HepG2 (cell line): Measurements from ENCODE around the gene KDM3A. TPM values are rescaled to one million over a fixed set of nuclear protein-coding genes. Genes with fewer than 3 reads are reported as not detected.

Experiments used
- DNMT3B ChIP-seq: conservative IDR thresholded peaks from 2 replicates; pipeline ENCODE4 v1.6.1; 2016; ENCODE audit warnings: missing biosample characterization, control low read depth
- ESRRA ChIP-seq: sonication (generic); formaldehyde crosslinking; IDR thresholded peaks from 2 replicates; pipeline ENCODE4 v1.5.1; 2020; ENCODE audit warnings: mild to moderate bottlenecking, low read depth, missing genetic modification reagents
- ETV5 ChIP-seq: IDR thresholded peaks from 2 replicates; pipeline ENCODE4 v1.6.1; 2018; ENCODE audit warnings: missing biosample characterization, missing genetic modification reagents, inconsistent platforms, borderline replicate concordance
- ETV6 ChIP-seq: sonication (generic); formaldehyde crosslinking; conservative IDR thresholded peaks from 2 replicates; pipeline ENCODE4 v1.4.0; 2020; ENCODE audit warnings: missing genetic modification reagents
- HES4 ChIP-seq: sonication (generic); formaldehyde crosslinking; IDR thresholded peaks from 2 replicates; pipeline ENCODE4 v1.9.0; 2021; ENCODE audit warnings: mild to moderate bottlenecking, missing genetic modification reagents, borderline replicate concordance
- KLF6 ChIP-seq: IDR thresholded peaks from 2 replicates; pipeline ENCODE4 v1.8.0; 2016; ENCODE audit warnings: missing biosample characterization, missing genetic modification reagents
- MXD4 ChIP-seq: IDR thresholded peaks from 2 replicates; pipeline ENCODE4 v1.6.1; 2016; ENCODE audit warnings: mild to moderate bottlenecking, missing biosample characterization, missing genetic modification reagents
- PPARG ChIP-seq: conservative IDR thresholded peaks from 2 replicates; pipeline ENCODE4 v1.6.1; 2016; ENCODE audit warnings: missing biosample characterization, missing genetic modification reagents
- RFX1 ChIP-seq: fragments of 450-650 bp; IDR thresholded peaks from 2 replicates; pipeline ENCODE4 v1.6.1; 2017
- RFX3 ChIP-seq: IDR thresholded peaks from 2 replicates; pipeline ENCODE4 v1.6.1; 2016; ENCODE audit warnings: missing biosample characterization, missing genetic modification reagents
- SALL1 ChIP-seq: sonication (generic); formaldehyde crosslinking; IDR thresholded peaks from 2 replicates; pipeline ENCODE4 v1.8.0; 2022; ENCODE audit warnings: mild to moderate bottlenecking, missing genetic modification reagents
- TBL1XR1 ChIP-seq: fragments of 150-350 bp; IDR thresholded peaks from 2 replicates; pipeline ENCODE4 v1.6.1; 2014; ENCODE audit warnings: borderline replicate concordance, low read length; ENCODE audit not compliant: partially characterized antibody
- XRCC5 ChIP-seq: fragments of 200-400 bp; formaldehyde crosslinking; optimal IDR thresholded peaks from 2 replicates; pipeline ENCODE3; 2017; ENCODE audit warnings: mild to moderate bottlenecking, low read length
- ZMYM4 ChIP-seq: sonication (generic); formaldehyde crosslinking; IDR thresholded peaks from 2 replicates; pipeline ENCODE4 v1.8.1; 2023; ENCODE audit warnings: mild to moderate bottlenecking, missing genetic modification reagents
- ZNF225 ChIP-seq: sonication (generic); formaldehyde crosslinking; IDR thresholded peaks from 2 replicates; pipeline ENCODE4 v1.4.0; 2020; ENCODE audit warnings: mild to moderate bottlenecking, missing genetic modification reagents
- ZNF232 ChIP-seq: sonication (generic); formaldehyde crosslinking; IDR thresholded peaks from 2 replicates; pipeline ENCODE4 v1.4.0; 2020; ENCODE audit warnings: missing genetic modification reagents, borderline replicate concordance
- ZNF235 ChIP-seq: sonication (generic); formaldehyde crosslinking; IDR thresholded peaks from 2 replicates; pipeline ENCODE4 v1.8.1; 2023; ENCODE audit warnings: mild to moderate bottlenecking, missing genetic modification reagents, borderline replicate concordance
- ZNF260 ChIP-seq: sonication (generic); formaldehyde crosslinking; IDR thresholded peaks from 2 replicates; pipeline ENCODE4 v1.4.0; 2020; ENCODE audit warnings: missing genetic modification reagents, low read depth, mild to moderate bottlenecking, borderline replicate concordance
- ZNF44 ChIP-seq: sonication (generic); formaldehyde crosslinking; IDR thresholded peaks from 2 replicates; pipeline ENCODE4 v1.5.1; 2020; ENCODE audit warnings: mild to moderate bottlenecking, missing genetic modification reagents
- ZNF598 ChIP-seq: sonication (generic); formaldehyde crosslinking; IDR thresholded peaks from 2 replicates; pipeline ENCODE4 v1.5.1; 2020; ENCODE audit warnings: mild to moderate bottlenecking, missing genetic modification reagents, borderline replicate concordance
- ZNF678 ChIP-seq: sonication (generic); formaldehyde crosslinking; IDR thresholded peaks from 2 replicates; pipeline ENCODE4 v1.4.0; 2020; ENCODE audit warnings: mild to moderate bottlenecking, missing genetic modification reagents
- polyA plus RNA-seq, 8 experiments: library from polyadenylated mRNA; depleted of rRNA in 3 of 8; stranded (reverse) in 7 of 8; unstranded in 1 of 8; fragments of >200 nt; fragmentation: Illumina TruSeq in 4 of 8; extraction: Trizol in 4 of 8; gene quantifications; 2 replicates each; pipeline versions ENCODE4 v1.2.1 to v1.2.3, GENCODE V29; 2011 to 2016; ENCODE audit warnings: low read depth in 4 of 8, missing spikeins in 1 of 8, mixed read lengths in 1 of 8; ENCODE audit not compliant: insufficient read depth in 1 of 8
- total RNA-seq, 5 experiments: library from RNA; depleted of rRNA; stranded (reverse); fragments of >200 nt; fragmentation: Illumina TruSeq; extraction: Trizol; gene quantifications; 2 replicates each; pipeline ENCODE4 v1.2.3, GENCODE V29; 2016; ENCODE audit warnings: low read depth in 1 of 5
- TF ChIP-seq, protein P1 (sequence below): sonication (generic); formaldehyde crosslinking; IDR thresholded peaks from 2 replicates; pipeline ENCODE4 v1.5.0; 2020; ENCODE audit warnings: mild to moderate bottlenecking, missing genetic modification reagents, borderline replicate concordance

Gene KDM3A
- total and polyA plus RNA-seq, 2 of the 13 experiments (the other 11 are each of a cell fraction or from before 2014, with no cell fraction given) = 21.0 to 70.2 TPM

DNA sequence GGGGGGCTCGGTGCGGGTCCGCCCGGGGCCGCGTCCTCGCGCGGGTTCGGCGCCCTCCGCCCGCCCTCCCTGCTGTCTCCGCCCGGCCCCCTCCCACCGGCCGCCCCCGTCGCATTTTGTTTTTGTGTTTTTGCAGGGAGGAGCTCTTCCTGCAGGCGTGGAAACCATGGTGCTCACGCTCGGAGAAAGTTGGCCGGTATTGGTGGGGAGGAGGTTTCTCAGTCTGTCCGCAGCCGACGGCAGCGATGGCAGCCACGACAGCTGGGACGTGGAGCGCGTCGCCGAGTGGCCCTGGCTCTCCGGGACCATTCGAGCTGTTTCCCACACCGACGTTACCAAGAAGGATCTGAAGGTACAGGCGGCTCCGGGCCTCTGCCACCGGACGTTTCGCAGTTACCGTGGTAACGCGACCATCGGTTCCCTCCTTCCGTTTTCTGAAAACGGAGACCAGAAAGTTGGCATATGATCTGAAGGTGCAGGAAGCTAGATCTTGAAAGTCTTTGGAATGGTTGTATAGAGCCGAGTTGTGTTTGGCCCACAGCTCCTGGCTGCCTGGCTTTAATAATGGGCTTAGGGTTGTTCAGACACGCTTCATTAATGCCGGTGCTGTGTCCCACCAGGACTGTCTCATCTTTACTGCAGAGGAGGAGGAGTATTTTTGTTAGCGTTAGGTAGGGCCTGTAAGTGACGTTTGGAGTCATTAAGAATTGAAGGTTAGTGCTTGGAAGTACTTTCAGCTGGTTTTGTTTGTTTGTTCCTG, 891 bp downstream of the KDM3A start (continued):
- TF ChIP-seq, protein P1, sequence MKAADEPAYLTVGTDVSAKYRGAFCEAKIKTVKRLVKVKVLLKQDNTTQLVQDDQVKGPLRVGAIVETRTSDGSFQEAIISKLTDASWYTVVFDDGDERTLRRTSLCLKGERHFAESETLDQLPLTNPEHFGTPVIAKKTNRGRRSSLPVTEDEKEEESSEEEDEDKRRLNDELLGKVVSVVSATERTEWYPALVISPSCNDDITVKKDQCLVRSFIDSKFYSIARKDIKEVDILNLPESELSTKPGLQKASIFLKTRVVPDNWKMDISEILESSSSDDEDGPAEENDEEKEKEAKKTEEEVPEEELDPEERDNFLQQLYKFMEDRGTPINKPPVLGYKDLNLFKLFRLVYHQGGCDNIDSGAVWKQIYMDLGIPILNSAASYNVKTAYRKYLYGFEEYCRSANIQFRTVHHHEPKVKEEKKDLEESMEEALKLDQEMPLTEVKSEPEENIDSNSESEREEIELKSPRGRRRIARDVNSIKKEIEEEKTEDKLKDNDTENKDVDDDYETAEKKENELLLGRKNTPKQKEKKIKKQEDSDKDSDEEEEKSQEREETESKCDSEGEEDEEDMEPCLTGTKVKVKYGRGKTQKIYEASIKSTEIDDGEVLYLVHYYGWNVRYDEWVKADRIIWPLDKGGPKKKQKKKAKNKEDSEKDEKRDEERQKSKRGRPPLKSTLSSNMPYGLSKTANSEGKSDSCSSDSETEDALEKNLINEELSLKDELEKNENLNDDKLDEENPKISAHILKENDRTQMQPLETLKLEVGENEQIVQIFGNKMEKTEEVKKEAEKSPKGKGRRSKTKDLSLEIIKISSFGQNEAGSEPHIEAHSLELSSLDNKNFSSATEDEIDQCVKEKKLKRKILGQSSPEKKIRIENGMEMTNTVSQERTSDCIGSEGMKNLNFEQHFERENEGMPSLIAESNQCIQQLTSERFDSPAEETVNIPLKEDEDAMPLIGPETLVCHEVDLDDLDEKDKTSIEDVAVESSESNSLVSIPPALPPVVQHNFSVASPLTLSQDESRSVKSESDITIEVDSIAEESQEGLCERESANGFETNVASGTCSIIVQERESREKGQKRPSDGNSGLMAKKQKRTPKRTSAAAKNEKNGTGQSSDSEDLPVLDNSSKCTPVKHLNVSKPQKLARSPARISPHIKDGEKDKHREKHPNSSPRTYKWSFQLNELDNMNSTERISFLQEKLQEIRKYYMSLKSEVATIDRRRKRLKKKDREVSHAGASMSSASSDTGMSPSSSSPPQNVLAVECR = peak; percentile 78
- TF ChIP-seq ETV6 (CRISPR knock-in tag) = peak; percentile 53; the same call in 1 of the 2 replicates
- TF ChIP-seq DNMT3B (CRISPR knock-in tag) = no peak
- peak; percentile 18; the same call in 1 of the 2 replicates for TF ChIP-seq ZNF232 (CRISPR knock-in tag)
- TF ChIP-seq RFX3 (CRISPR knock-in tag) = peak; percentile 67; the same call in 1 of the 2 replicates
- TF ChIP-seq ZMYM4 (CRISPR knock-in tag) = 0 out of 2 replicates have a peak, but pooled peaks have one; percentile 32
- no peak for TF ChIP-seq ZNF678
- TF ChIP-seq ZNF598 (CRISPR knock-in tag) = peak; percentile 73; the same call in 1 of the 2 replicates
- peak; percentile 8; the same call in 1 of the 2 replicates for TF ChIP-seq PPARG (CRISPR knock-in tag)
- TF ChIP-seq SALL1 (CRISPR knock-in tag) = peak; percentile 48
- peak; percentile 37 for TF ChIP-seq TBL1XR1
- no peak for TF ChIP-seq ZNF260
- TF ChIP-seq ESRRA (CRISPR knock-in tag) = no peak
- 0 out of 2 replicates have a peak, but pooled peaks have one; percentile 33 for TF ChIP-seq KLF6 (CRISPR knock-in tag)
- peak; percentile 32; the same call in 1 of the 2 replicates for TF ChIP-seq ETV5 (CRISPR knock-in tag)
- 0 out of 2 replicates have a peak, but pooled peaks have one; percentile 35 for TF ChIP-seq ZNF44 (CRISPR knock-in tag)
- TF ChIP-seq HES4 (CRISPR knock-in tag) = no peak; the same call in 1 of the 2 replicates
- 0 out of 2 replicates have a peak, but pooled peaks have one; percentile 52 for TF ChIP-seq ZNF235 (CRISPR knock-in tag)
- peak; percentile 39; the same call in 1 of the 2 replicates for TF ChIP-seq RFX1
- no peak for TF ChIP-seq XRCC5
- TF ChIP-seq MXD4 (CRISPR knock-in tag) = 0 out of 2 replicates have a peak, but pooled peaks have one; percentile 41
- TF ChIP-seq ZNF225 = 0 out of 2 replicates have a peak, but pooled peaks have one; percentile 42
